Activated T-helper 17 cell treated with anti-CD3 and anti-CD28 coated beads, Interleukin-2, amount 50 U/mL, for 72 hours (primary cell): ENCODE results near the gene AK6. TPM values are rescaled to one million over a fixed set of nuclear protein-coding genes. Genes with fewer than 3 reads are reported as not detected.

Source experiments
- ATAC-seq: fragments of 150-1000 bp; cut with Tn5 transposase; replicated peaks from 2 replicates; pipeline ENCODE4 v1.10.0; 2021; ENCODE audit warnings: mild to moderate bottlenecking, moderate library complexity
- H3K27ac Mint-ChIP-seq: one replicate; pipeline ENCODE4 v1.8.0; 2022; ENCODE audit warnings: mixed read lengths
- H3K27me3 Mint-ChIP-seq: one replicate; pipeline ENCODE4 v1.8.0; 2022; ENCODE audit warnings: mixed read lengths
- H3K36me3 Mint-ChIP-seq: one replicate; pipeline ENCODE4 v1.8.0; 2022; ENCODE audit warnings: low read depth, mild to moderate bottlenecking, mixed read lengths
- H3K4me1 Mint-ChIP-seq: one replicate; pipeline ENCODE4 v1.8.0; 2022; ENCODE audit warnings: mixed read lengths
- H3K4me3 Mint-ChIP-seq: one replicate; pipeline ENCODE4 v1.8.0; 2022; ENCODE audit warnings: mild to moderate bottlenecking, mixed read lengths
- H3K9me3 Mint-ChIP-seq: one replicate; pipeline ENCODE4 v1.8.0; 2022; ENCODE audit warnings: mixed read lengths
- total RNA-seq, 2 donors: library from RNA; stranded (reverse); gene quantifications; one replicate each; pipeline ENCODE4 v1.2.3, GENCODE V29; 2022

AK6 gene
- total RNA-seq, 2 donors from 2014 or later: 52.3 to 76.4 TPM

DNA sequence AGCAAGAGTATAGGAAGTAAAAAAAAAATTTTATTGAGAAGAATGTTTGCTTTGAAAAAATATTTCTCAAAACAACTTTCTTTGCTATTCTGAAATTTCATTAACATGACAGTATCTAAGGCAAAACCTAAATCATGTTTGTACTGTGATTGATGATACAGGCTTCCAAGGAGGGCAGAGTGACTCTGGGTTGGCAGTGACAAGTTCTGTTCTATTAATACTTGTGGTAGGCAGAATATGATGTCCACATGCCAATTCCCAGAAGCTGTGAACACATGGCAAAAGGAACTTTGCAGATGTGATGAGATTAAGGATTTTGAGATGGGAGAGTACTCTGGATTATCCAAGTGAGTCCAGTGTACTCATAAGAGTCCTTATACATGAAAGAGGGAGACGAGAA, 53.3 kb downstream of the AK6 start:
- Mint-ChIP-seq H3K9me3 (no peaks in the 10 kb centered on the region), H3K4me1 (no peaks in the 10 kb centered on the region), H3K36me3 (peaks cover 50% of the 10 kb centered on the region), H3K4me3 (no peak overlapping the region), H3K27ac (no peak overlapping the region), H3K27me3 (no peaks in the 10 kb centered on the region)
- no peak for ATAC-seq

DNA sequence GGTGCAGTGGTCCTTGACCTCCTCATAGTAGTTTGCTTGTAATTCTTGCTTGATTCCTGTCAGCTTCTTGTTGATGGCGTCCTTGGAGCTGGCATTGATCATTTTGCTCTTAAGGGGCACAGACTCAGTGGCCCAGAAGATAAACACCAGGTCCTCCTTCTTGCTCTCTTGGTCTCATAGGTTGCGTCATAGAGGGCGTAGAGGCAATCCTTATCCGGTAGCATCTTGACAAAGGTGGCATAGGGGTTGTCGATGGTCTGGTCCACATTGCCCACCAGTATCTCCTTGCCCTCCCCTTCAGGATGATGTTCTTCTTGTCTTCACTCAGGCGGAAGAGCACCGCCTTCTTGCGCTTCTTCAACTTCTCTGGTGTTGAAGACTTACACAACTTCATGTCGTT, 55.9 kb downstream of the AK6 start:
- H3K27ac Mint-ChIP-seq: no peak overlapping the region
- no peak overlapping the region for H3K4me3 Mint-ChIP-seq
- H3K27me3 Mint-ChIP-seq: no peaks in the 10 kb centered on the region
- no peaks in the 10 kb centered on the region for H3K4me1 Mint-ChIP-seq
- H3K36me3 Mint-ChIP-seq: peaks cover 57% of the 10 kb centered on the region
- no peak for ATAC-seq
- no peaks in the 10 kb centered on the region for H3K9me3 Mint-ChIP-seq

DNA sequence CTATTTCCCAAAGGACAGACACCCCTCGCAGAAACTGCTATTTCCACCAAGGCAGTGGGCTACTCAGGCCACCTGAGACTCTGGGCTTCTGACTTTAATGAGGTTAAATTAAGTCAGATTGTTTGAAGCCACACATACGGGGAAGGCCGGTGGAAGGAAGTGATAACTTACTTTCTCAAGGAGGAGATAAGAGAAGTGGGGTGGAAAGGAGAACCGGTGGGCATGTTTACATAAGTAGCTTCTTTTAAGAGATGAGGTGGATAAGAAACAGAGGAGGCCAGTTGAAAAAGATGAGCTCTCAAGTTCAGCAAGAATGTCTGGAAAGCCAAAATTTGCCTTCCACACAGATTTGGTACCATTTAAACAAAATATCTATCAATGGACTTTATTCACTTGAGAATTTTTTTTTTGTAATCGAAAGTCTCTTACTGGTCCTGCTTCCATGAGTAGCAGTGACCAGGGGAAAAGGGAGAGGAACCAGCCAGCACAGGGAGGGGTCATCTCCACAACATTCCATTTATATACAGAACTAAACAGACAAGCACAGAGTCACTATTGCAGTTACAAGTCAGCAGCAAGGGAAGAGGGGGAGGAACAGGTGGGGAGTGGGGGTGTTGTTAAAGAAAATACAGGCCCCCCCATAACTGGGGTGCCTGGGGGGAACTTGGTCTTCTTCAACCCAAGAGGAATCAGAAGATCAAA, 56.7 kb downstream of the AK6 start:
- Mint-ChIP-seq H3K4me3 (no peak overlapping the region), H3K27me3 (no peaks in the 10 kb centered on the region), H3K36me3 (peaks cover 66% of the 10 kb centered on the region), H3K9me3 (no peaks in the 10 kb centered on the region), H3K27ac (no peak overlapping the region), H3K4me1 (no peaks in the 10 kb centered on the region)
- ATAC-seq: no peak

DNA sequence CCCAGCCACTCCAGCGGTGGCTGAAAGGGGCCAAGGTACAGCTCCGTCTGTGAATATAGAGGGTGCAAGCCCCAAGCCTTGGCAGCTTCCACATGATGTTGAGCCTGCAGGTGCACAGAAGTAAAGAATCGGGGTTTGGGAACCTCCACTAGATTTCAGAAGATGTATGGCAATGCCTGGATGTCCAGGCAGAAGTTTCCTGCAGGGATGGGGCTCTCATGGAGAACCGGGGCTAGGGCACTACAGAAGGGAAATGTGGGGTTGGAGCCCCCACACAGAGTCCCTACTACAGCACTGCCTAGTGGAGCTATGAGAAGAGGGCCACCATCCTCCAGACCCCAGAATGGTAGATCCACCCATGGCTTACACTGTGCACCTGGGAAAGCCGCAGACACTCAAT, 59.9 kb downstream of the AK6 start:
- ATAC-seq: no peak
- H3K4me1 Mint-ChIP-seq: no peaks in the 10 kb centered on the region

DNA sequence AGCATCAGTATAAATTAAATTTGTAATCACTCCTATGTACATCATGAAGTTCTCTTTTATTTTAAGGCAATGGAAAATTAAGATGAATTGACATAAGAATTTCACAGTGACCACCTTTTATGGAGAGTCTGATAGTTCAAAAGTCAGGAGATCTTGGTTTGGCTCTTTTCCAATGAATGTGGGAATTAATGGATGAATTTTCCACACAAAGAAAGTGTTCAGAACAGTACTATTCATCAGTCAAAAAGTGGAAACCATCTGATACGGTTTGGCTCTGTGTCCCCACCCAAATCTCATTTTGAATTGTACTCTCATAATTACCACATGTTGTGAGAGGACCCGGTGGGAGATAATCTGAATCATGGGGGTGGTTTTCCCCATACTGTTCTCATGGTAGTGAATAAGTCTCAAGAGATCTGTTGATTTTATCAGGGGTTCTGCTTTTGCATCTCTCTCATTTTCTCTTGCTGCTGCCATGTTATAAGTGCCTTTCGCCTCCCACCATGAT, 61.2 kb downstream of the AK6 start:
- no peak overlapping the region for H3K4me3 Mint-ChIP-seq
- H3K27me3 Mint-ChIP-seq: no peaks in the 10 kb centered on the region
- H3K4me1 Mint-ChIP-seq: no peaks in the 10 kb centered on the region
- no peaks in the 10 kb centered on the region for H3K9me3 Mint-ChIP-seq
- H3K27ac Mint-ChIP-seq: no peak overlapping the region
- H3K36me3 Mint-ChIP-seq: peaks cover 64% of the 10 kb centered on the region
- peak; percentile 50 for ATAC-seq

More for the DNA sequence above, 59.9 kb downstream of the AK6 start:
- Mint-ChIP-seq H3K9me3 (no peaks in the 10 kb centered on the region), H3K27me3 (no peaks in the 10 kb centered on the region), H3K4me3 (no peak overlapping the region), H3K27ac (no peak overlapping the region), H3K36me3 (peaks cover 73% of the 10 kb centered on the region)

DNA sequence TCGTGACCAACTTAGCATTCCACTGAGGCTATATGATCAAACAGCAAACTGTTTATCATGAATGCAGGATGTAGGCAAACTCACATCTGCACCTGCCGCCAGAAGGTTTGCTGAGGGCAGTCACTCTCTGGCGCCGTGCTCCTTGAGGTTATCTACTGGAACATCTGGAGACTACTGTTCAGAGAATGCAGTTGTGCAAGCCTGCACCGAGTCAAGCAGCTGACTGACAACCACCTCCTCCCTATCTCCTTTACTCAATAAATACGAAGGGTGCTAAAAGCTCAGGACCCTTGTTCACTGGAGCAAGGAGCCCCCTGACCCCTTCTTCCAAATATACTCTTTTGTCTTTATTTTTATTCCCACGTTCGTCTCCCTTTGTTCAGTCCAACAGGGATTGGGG, 63.8 kb downstream of the AK6 start:
- no peak overlapping the region for H3K27ac Mint-ChIP-seq
- H3K4me1 Mint-ChIP-seq: no peaks in the 10 kb centered on the region
- H3K9me3 Mint-ChIP-seq: no peaks in the 10 kb centered on the region
- H3K27me3 Mint-ChIP-seq: no peaks in the 10 kb centered on the region
- peaks cover 44% of the 10 kb centered on the region for H3K36me3 Mint-ChIP-seq
- no peak for ATAC-seq
- no peak overlapping the region for H3K4me3 Mint-ChIP-seq

Other genes starting within 250 kb of the AK6 start
- 100 to 1,000 TPM; 175 to 220 TPM for gene CCNB1, start 202.4 kb downstream of the AK6 start, total RNA-seq
- 10 to 100 TPM; 36.0 to 49.4 TPM for gene CENPH, start 179.9 kb downstream of the AK6 start, total RNA-seq
- gene CDK7, start 134.6 kb downstream of the AK6 start, total RNA-seq: 10 to 100 TPM; 37.5 to 52.4 TPM
- 10 to 100 TPM; 12.6 to 17.8 TPM for gene CCDC125, start 36.7 kb downstream of the AK6 start, total RNA-seq
- gene TAF9, start within 50 bp of the AK6 start, total RNA-seq: 10 to 100 TPM; 60.0 to 89.0 TPM
- 10 to 100 TPM; 25.8 to 28.2 TPM for gene RAD17, start 298 bp upstream of the AK6 start, total RNA-seq
- under 1 TPM; 0.37 to 0.69 TPM for gene MARVELD2, start 45.6 kb upstream of the AK6 start, total RNA-seq
- 1 to 10 TPM in 1 of 2 donors, under 1 TPM in 1; 0.76 to 4.4 TPM for gene OCLN, start 123.3 kb upstream of the AK6 start, total RNA-seq
- 10 to 100 TPM; 52.9 to 59.0 TPM for gene GTF2H2C, start 190.7 kb upstream of the AK6 start, total RNA-seq